ENCODE data around the gene PGAP2. TPM values are rescaled to one million over a fixed set of nuclear protein-coding genes. Genes with fewer than 3 reads are reported as not detected.

Gene PGAP2
- total RNA-seq, 1 experiment from 2014 or later = 37.4 TPM

- H3K23ac ChIP-seq (ENCODE audit: insufficient read length, low read depth, low read length) = no peak overlapping the region
- TF ChIP-seq CTCF (conservative IDR thresholded peaks at IDR 0.05) = no peak
- Mint-ChIP-seq H3K4me1 (peaks cover 50 to 52% of the 10 kb centered on the region in 2 experiments), H3K27ac (no peak overlapping the region; a peak in 1 of 7 replicates), H3K9me3 (no peaks in the 10 kb centered on the region; a peak in 1 of 5 replicates), H3K27me3 (ENCODE audit: low read depth) (peaks cover 4% of the 10 kb centered on the region), H3K36me3 (ENCODE audit: insufficient read depth in 1 of 3, low read depth in 3 of 3) (peaks cover 7 to 17% (median 11%) of the 10 kb centered on the region in 3 experiments; a peak in 5 of 7 replicates), H3K4me3 (no peak overlapping the region)
- no peak overlapping the region for H3K27ac ChIP-seq (ENCODE audit: insufficient read length, low read depth, low read length)
- H4K91ac ChIP-seq (ENCODE audit: insufficient read length, low read depth, low read length) = no peak overlapping the region
- no peak overlapping the region for H3T11ph ChIP-seq (ENCODE audit: low read length)
- no peak overlapping the region for H2BK120ac ChIP-seq (ENCODE audit: low read depth, low read length, poor library complexity, severe bottlenecking)
- H3K14ac ChIP-seq (ENCODE audit: insufficient read depth, low read length) = no peak overlapping the region
- WGBS (ENCODE audit: extremely low coverage, insufficient read length, low lambda C conversion rate) = no CpG with 5 or more reads among the region's 5 CpGs
- peaks cover 6% of the 10 kb centered on the region for H4K20me1 ChIP-seq (ENCODE audit: control insufficient read depth, insufficient read depth, insufficient read length)
- H2BK15ac ChIP-seq (ENCODE audit: low read depth, low read length) = no peak overlapping the region
- H3K56ac ChIP-seq (ENCODE audit: insufficient read length, low read depth, low read length) = no peak overlapping the region
- H2BK20ac ChIP-seq (ENCODE audit: low read depth, low read length, poor library complexity, severe bottlenecking) = no peak overlapping the region
- no peak overlapping the region for H4K8ac ChIP-seq (replicated peaks; ENCODE audit: insufficient read length, low read depth, low read length)
- no peak overlapping the region for H2BK5ac ChIP-seq (ENCODE audit: insufficient read length, low read length)
- H3K4me2 ChIP-seq (ENCODE audit: insufficient read depth, insufficient read length, low read length) = no peak overlapping the region
- no peak overlapping the region for H2BK12ac ChIP-seq (ENCODE audit: insufficient read length, low read depth, low read length)
- H3K79me2 ChIP-seq (ENCODE audit: insufficient read depth, low read length) = peaks cover 2% of the 10 kb centered on the region; the same call in 1 of the 2 replicates
- no peak overlapping the region for H4K5ac ChIP-seq (ENCODE audit: insufficient read length, low read depth, low read length)
- H3K4me1 ChIP-seq (ENCODE audit: insufficient read depth, low read length) = peaks cover 19% of the 10 kb centered on the region
- H2AFZ ChIP-seq (ENCODE audit: low read length) = no peak overlapping the region
- H2AK5ac ChIP-seq (ENCODE audit: insufficient read length, low read length) = no peak overlapping the region
- no peak overlapping the region for H3K4ac ChIP-seq (ENCODE audit: low read depth, low read length)
- H3K27me3 ChIP-seq (ENCODE audit: insufficient read depth, low read length) = no peaks in the 10 kb centered on the region
- peaks cover 7% of the 10 kb centered on the region for H3K23me2 ChIP-seq (ENCODE audit: insufficient read length, low read depth, low read length, poor library complexity, severe bottlenecking)
- no peaks in the 10 kb centered on the region for H3K9me3 ChIP-seq (ENCODE audit: control insufficient read depth, low read depth, low read length)
- no peaks in the 10 kb centered on the region for H3K79me1 ChIP-seq (ENCODE audit: insufficient read depth, low read depth, low read length, poor library complexity, severe bottlenecking)
- H3K18ac ChIP-seq (ENCODE audit: insufficient read length, low read depth, low read length) = no peak overlapping the region
- no peak for DNase-seq
- no peak overlapping the region for H3K9ac ChIP-seq (ENCODE audit: extremely low read depth, insufficient read length, low read length)
These were observed 28.5 kb downstream of the PGAP2 start for GRCh38 chr11:3836903-3837302.
